ENCODE results near the gene RALGPS1.

The RALGPS1 gene

DNA sequence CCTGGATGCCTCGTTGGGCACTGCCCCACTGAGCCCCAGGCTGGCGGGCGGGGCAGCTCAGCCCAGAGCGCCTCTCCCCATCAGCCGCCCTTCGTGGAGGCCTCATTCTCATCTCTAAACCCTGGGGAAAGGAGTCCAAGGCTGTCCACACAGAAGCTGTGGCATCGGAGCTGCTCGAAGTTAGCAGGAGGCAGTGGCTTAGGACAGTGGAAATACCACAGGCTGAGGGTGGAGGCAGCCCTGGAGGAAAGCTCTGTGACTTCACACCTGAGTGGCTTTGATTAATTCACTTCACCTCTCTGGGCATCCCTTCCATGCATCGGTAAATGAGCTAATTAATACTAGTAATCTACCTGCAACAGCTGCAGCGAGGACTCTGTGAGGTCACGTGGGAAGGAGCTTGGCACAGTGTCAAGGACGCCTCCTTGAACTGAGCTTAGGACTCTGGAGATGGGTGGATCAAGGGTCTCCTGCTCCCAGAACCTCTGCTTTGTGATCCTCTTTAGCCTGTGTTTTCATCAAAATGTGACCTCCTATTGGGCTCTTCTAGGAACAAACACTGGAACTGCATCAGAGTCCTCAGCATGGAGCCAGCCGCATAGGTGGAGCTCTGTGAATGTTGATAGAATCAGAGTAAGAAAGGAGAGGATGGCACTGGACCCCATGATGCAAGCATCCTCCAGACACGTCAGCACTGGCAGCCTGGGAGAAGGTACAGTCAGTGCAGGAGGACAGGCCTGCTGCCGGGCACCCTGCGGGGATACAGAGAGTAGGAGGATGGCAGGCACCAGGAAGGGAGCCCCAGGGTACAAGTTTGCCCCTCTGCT is 208.7 kb downstream of the RALGPS1 start:
- DNase-seq (ENCODE audit: low spot score) = no peak

DNA sequence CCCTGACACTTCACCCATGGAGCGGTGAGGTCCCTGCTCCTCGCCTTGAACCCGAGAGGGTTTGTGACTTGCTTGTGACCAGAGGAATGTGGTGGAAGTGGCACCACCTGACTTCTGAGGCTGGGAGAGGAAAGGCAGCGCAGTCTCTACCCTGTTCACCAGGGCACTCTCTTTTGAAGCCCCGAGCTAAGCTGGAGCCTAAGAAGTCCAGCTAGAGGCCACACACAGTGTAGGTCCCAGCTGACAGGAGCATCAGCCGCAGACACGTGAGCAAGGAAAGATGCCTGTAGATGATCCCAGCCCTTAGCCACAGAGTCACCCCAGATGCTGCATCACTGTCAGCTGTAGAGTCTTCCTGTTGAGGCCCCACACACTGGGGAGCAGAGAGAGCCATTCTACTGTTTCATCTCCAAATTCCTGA is 209.5 kb downstream of the RALGPS1 start:
- no peak for DNase-seq (ENCODE audit: low spot score)

GRCh38 chr9:127124792-127125191 is 210.2 kb downstream of the RALGPS1 start:
- DNase-seq (ENCODE audit: low spot score) = no peak

- no peak for DNase-seq (ENCODE audit: low spot score)
These were observed 212.4 kb downstream of the RALGPS1 start for GRCh38 chr9:127126971-127127370.

GRCh38 chr9:127128341-127129072 is 213.9 kb downstream of the RALGPS1 start:
- peak; percentile 62 for DNase-seq (ENCODE audit: low spot score)

DNA sequence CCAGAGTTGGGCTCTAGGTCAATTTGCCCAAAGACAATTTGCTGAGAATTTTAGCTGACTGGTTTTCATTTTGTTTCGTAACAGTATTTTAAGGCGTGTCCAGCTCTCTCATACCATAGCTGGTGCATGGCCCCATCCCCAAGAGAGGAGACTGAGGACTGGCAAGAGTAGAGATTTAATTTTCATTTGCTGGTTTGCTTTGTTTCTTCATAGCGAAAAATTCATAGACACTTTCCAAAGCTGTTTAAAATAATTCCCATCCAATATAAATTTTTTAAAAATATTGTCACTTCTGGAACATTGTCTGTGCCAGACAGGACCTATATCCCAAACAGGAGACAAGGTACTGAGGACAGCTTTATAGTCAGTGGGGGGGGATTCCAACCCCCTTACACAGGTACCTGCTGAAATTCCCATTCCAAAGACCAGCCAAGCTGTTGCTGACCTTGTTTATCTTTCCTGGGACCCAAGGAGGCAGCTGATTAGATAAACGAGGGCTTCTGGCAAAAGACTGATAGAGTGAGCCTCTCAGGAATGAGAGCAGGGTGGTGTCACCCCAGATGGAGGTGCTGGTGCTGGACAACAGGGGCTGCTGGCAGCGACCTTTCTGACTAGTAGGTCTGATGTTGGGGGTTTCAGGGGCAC is 214.6 kb downstream of the RALGPS1 start:
- no peak for DNase-seq (ENCODE audit: low spot score)

DNA sequence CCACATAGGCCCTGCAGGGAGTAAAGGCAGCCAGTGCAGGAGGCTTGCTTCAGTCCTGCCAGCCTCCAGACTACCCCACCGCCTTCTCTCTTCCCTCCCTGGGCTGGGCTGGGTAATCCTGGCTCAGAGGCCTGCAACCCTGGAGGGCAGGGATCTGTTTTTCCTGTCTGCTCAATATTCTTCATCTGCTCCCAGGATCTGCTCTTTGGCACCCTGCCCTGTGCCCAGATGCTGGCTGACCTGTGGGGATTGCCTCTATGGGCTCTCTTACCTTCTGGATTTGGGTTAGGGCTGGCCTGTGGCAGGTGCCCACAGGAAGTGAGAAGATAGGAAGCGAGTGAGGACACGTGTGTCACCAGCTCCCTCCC is 215.1 kb downstream of the RALGPS1 start:
- DNase-seq (ENCODE audit: low spot score) = no peak

GRCh38 chr9:127130235-127130634 is 215.7 kb downstream of the RALGPS1 start:
- DNase-seq (ENCODE audit: low spot score) = no peak

DNA sequence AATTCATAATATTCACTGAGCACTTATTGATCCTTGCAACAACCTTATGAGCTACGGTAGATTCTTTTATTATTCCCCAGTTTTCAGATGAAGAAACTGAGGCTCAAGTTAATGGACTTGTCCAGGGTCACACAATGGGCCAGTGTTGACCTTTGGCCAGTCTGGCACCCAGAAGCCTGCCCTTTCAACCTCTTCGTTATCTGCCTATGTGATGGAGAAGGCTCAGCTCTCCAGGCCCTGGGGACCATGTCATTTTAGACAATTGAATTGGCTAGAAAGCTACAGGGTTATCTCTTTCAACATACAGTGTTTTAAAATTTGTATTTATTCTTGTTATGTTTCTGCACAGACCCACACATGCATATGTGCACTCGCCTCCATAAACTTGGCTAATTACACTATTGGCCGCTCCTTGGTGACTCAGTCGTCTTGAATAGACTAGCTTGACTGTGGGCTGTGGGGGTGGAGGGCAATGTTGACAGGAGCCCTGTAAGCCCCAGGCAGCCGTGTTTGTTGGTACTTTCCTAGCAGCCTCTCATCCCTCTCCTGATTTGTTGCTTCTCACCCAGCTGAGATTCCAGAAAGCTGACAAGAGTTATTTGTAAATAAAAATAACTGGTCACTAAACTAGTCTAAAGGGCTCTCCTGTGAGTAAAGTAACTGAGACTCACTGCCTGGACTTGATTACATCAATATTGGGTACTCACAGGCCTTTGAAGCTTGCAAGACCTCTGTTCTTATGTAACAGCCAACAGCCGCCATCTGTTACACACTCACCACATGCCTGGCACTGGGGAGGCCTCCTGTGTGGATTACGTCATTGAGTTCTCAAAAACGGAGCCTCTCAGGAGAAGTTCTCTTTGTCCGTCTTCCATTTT is 216.3 kb downstream of the RALGPS1 start:
- peak; percentile 74 for DNase-seq (ENCODE audit: low spot score)

DNA sequence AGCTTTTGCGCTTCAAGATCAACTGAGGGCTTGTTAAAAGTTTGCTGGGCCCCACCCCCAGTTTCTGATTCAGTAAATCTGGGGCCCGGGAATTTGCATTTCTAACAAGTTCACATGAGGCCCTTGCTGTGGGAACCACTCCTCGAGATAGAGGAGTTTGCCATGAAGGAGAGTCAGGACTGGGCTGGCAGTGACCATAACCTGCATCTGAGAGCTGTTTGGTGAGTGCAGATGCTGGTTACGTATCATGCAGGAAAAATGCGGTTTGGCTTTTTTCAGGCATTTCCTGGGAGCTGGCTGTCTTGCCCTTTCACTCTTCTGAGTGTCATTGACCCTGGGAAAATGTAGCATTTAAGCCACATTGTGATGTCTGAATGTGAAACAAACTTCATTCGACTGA is 217.3 kb downstream of the RALGPS1 start:
- no peak for DNase-seq (ENCODE audit: low spot score)

DNA sequence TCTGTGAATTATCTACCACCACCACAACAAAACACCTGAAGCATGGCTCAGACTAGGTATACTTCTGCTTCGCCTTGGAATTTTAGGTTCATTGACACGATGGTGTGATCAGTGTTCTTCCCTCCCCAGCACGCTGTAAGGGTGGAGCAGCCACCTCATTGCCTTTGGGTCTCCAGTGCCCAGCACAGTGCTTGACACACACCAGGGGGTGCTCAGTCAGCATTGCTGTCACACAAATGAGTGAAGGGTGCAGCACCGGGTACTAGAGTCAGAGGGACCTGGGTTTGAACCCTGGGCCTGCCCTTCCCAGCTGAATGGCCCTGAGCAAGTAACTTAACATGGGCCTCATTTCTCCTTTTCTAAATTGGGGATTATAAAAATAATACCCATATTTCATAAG is 217.8 kb downstream of the RALGPS1 start:
- no peak for DNase-seq (ENCODE audit: low spot score)

- no peak for DNase-seq (ENCODE audit: low spot score)
These were observed 218.5 kb downstream of the RALGPS1 start for GRCh38 chr9:127132921-127133647.

GRCh38 chr9:127133739-127134167 is 219.2 kb downstream of the RALGPS1 start:
- DNase-seq (ENCODE audit: low spot score) = peak; percentile 70

- DNase-seq (ENCODE audit: low spot score) = no peak
These were observed 220.6 kb downstream of the RALGPS1 start for GRCh38 chr9:127135056-127135745.

GRCh38 chr9:127136081-127136879 is 221.7 kb downstream of the RALGPS1 start:
- no peak for DNase-seq (ENCODE audit: low spot score)

- no peak for DNase-seq (ENCODE audit: low spot score)
These were observed 222.5 kb downstream of the RALGPS1 start for GRCh38 chr9:127136880-127137639.

- no peak for DNase-seq (ENCODE audit: low spot score)
These were observed 223.2 kb downstream of the RALGPS1 start for GRCh38 chr9:127137640-127138360.

- no peak for DNase-seq (ENCODE audit: low spot score)
These were observed 223.9 kb downstream of the RALGPS1 start for GRCh38 chr9:127138444-127138843.
